ENCODE measurements around the gene FIGNL1.

The FIGNL1 gene

GRCh38 chr7:50449881-50450589 is at the start of gene FIGNL1:
FIGNL1 (minus strand) TSS chr7:50450350; CDS start chr7:50447287, 3,063 bp downstream.
- DNase-seq, result peak; percentile 79

GRCh38 chr7:50499092-50499491 is 48.9 kb upstream of the FIGNL1 start:
- DNase-seq, result no peak

GRCh38 chr7:50497968-50498367 is 47.8 kb upstream of the FIGNL1 start:
- DNase-seq, result no peak

- DNase-seq, result no peak
Observed at GRCh38 chr7:50497068-50497642, 47.0 kb upstream of the FIGNL1 start.

GRCh38 chr7:50496569-50496968 is 46.4 kb upstream of the FIGNL1 start:
- no peak for DNase-seq

DNA sequence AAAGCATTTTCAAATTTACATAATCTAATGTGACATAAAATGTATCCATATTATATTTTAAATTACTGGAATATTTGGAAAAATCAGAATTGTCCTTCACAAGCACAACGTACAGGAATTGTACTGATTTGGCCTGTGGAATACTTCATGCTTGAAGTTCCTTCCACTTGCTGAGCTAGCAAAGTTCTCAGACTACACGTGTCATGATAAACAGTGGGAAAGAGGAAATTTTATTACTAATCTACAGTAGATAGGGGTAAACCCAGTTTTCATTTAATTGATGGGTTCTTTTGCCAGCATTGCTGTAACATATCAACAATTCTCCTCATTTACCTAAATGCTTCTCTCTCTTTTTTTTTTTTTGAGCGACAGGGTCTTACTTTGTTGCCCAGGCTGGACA is 45.6 kb upstream of the FIGNL1 start:
- no peak for DNase-seq

- no peak for DNase-seq
Observed at GRCh38 chr7:50492770-50493519, 42.8 kb upstream of the FIGNL1 start.

DNA sequence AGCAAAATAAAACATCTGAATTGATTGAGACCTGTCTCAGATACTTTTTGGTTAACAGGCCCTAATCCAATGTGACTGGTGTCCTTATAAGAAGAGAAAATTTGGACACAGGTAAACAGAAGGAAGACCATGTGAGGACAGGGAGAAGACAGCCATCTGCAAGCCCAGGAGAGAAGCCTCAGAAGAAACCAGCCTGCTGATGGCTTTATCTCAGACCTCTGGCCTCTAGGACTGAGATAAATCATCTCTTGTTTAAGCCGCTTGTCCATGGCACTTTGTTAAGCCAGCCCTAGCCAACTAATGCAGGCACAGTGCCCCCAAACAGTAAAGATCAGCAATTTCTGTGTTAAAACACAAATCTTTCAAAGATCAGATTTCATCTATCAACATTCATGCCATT is 41.8 kb upstream of the FIGNL1 start:
- no peak for DNase-seq

DNA sequence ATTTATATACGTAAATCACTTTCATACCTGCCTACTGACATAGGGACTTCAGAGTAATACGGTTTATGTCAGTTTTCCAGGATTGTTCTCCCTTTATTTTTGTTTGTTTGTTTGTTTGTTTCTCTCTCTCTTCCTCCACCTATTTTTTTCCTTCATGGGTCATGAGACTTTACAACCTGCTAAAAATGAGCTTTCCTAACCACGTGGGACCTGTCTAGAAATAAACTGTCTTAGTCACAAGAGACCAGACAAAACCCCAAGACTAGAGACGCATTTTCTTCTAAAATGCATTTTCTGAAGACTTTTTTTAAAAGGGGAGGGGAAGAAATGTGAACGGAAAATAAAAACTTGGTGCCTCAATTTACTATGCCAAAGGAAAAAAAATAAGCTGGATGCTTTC is 41.1 kb upstream of the FIGNL1 start:
- no peak for DNase-seq

DNA sequence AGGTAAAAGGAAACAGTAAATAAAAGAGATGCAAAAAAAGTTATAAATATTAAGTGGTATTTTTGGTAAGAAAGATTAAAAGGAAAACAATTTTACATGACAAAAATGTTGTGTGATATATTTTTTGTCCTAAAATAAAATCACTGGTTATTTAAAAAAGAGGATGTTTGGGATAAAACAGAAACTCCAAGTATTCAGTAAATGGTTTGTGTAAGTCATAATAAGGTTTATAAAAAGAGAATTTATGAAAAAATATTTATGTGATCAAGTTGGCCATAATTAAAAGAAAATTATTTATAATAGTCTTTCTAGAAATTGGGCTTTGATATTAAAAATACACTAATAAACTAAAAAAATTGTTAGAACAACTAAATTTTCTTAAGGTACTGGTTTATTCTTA is 38.2 kb upstream of the FIGNL1 start:
- DNase-seq, result no peak

DNA sequence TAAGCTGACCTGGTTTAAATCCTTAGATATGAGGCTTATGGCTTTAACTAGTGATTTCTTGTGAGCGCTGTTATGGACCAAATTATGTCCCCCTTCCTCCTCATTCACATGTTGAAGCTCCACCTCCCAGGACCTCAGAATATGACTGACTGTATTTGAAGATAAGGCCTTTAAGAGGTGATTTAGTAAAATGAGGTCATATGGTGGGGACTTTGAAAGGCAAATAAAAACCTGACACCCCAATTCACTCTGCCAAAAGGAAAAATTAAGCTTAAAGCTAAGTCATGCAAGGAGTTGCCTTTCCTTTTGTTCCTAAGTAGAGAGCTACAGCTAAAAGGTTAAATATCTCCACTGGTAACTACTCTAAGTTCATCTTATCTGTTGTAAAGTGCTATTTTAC is 36.4 kb upstream of the FIGNL1 start:
- no peak for DNase-seq

DNA sequence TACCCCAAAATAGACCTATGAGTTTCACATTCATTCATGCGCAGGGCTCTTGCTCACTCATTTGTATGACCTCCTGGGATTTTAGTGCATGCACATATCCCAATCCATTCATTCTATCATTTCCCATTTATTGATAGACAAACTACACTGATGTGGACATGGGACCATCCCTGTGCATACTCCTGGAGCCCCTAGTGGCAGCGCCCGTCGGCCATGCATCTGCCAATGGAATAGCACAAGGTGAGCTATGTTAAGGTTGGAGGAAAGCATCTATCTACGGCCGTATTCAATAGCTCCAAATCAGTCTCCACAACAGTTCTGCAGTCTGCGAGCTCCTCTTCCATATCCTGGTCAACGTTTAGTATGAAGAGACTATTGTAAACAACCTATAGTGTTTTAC is 31.7 kb upstream of the FIGNL1 start:
- DNase-seq, result no peak

- DNase-seq, result no peak
Observed at GRCh38 chr7:50480797-50481196, 30.6 kb upstream of the FIGNL1 start.

GRCh38 chr7:50479743-50480517 is 29.8 kb upstream of the FIGNL1 start:
- no peak for DNase-seq

- DNase-seq, result no peak
Observed at GRCh38 chr7:50477640-50478039, 27.5 kb upstream of the FIGNL1 start.

DNA sequence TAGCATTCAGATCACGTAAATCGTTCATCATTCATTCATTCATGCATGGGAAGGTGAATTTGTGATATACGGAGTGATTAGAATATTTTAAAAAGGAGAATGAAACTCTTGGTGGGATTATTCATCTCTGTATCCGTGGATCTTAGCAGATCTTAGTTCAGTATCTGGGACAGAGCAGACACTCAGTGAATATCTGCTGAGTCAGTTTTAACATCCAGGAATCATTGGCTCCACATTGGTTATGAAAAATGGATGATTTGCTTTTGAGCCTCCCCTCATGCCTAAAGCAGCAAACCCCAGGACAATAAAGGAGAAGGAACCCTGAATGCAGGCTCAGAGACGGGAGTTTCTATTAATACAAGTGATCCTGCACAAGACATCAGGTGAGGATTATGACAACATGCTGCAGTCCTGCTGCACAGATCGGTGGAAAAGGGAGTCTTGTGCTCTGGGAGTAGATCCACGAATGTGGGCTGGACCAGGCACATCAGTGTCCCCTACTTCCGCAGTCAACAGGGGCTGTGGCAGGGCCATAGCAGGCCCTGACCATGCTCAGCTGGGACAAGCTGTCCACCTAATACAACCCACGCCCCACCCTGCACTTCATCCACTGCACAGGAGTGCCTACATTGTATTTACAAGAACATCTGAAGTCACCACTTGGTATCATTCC is 26.9 kb upstream of the FIGNL1 start:
- DNase-seq, result no peak

DNA sequence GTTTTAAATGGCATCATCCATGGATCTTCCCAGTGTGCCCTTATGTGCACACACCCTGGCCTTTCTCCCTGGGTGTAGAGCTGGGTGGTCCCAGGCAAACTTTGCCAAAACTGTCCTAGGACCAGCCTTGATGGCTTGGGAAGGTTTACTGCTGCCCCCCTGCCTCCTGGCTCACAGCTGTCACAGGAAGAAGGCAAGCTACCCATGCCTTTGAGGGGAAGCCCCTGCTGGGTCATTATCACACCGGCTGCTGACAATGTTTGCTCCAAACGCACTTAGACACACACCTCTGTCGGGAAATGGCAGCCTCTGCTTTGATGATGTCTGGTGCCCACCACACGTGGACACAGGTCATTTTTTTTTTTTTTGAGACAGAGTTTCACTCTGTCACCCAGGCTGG is 25.2 kb upstream of the FIGNL1 start:
- DNase-seq, result no peak

DNA sequence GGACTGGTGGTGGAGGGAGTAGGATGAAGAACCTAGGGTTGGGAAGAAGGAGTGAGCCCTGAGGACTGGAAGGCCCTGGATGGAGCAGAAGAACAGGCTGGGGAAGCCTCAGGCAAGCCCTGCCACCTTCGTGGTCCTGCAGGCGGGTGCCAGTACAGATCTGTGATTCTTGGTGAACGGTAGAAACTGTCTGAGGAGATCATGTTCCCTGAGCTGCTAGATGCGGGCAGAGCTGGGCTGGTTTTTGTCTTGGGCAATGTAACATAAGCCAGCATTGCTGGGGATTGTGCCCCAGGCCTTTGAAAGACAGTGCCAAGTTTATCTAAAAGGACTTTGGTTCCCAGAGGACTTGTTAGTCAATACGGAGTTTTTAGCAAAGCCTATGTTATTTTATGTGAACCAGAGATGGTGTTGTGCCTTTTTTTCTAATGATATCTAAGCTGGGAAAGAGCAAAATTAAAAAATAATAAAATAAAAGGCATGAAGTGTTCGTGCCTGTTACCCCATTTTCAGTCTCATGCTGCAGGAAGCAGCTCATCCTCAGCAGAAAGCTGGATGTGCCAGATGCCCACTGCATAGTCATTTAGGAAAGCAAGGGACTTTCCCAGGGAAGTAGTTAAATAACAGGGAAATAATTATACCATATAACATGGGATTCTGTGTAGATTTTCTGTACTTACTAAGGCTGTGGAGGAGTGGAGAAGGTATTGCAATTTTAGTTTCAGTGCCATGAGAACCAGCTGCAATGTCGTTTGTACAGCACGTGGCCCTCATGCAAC is 24.4 kb upstream of the FIGNL1 start:
- no peak for DNase-seq

DNA sequence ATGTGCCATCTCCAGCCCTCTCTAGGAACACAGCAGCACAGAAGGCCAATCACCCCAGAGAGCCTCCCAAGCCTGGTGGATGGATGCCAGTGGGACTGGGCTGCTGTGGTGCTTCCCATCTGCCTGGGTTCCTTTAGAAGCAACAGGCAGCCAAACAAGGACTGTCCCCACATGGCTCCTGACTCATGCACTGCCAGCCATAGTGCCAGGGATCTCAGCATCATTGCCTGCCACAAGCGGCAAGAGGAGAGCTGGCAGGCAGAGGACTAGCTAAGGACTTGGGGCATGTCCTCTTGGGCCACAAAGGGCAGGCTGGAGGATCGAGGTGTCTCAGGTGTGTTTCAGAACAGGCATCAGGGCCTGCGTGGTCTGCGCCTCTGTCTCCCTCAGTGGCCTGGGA is 23.4 kb upstream of the FIGNL1 start:
- DNase-seq, result no peak

GRCh38 chr7:50472427-50472826 is 22.3 kb upstream of the FIGNL1 start:
- no peak for DNase-seq

- no peak for DNase-seq
Observed at GRCh38 chr7:50471970-50472369, 21.8 kb upstream of the FIGNL1 start.

Data from right hindlimb (tissue), 1 donor.